Measurements from ENCODE around the gene AIPL1. TPM values are rescaled to one million over a fixed set of nuclear protein-coding genes. Genes with fewer than 3 reads are reported as not detected.

AIPL1 gene
- total and polyA plus RNA-seq, 2 of the 13 experiments (the other 11 are each of a cell fraction or from before 2014, with no cell fraction given) = not detected

DNA sequence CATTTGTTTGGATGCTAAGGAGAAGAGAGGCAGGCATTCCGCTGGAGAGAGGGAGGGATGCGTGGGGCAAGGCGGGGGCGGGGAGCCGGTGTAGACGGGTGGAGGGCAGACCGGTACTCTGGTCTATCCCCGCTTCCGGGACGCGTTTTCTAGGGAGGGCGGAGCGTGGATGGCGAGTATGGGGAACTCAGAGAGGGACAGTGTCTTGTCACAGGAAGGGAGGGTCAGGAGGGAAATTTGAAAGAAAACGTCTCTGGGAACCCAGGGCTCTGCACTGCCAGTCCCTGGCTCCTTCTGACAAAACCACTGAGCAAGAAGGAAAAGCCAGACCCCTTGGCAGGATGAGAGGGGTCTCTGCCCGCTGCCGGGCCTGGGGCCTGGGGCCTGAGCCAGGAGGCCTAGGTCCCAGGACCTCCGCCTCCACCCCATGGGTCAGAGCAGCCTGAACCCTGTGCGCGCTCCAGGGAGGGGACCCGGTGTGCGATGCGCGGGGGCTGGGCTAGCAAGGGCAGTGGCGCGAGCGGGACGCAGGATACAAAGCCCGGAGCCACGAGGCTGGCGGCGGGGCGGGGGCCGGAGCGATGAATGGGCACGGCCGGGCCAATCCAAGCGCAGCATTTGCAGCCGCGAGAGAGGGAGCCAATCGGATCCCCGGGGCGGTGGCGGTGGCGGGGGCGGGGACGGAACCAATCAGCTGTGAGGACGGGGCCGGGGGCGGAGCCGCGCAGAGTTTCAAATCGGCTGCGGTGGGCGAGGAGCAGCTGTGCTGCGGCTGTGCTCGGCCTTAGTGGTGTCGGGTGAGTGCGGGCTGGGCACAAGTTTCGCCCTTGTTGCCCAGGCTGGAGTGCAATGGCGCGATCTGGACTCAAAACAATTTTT, 9.0 kb upstream of the AIPL1 start, which contains the start of gene PIMREG (continued):
- TF ChIP-seq, protein P1, sequence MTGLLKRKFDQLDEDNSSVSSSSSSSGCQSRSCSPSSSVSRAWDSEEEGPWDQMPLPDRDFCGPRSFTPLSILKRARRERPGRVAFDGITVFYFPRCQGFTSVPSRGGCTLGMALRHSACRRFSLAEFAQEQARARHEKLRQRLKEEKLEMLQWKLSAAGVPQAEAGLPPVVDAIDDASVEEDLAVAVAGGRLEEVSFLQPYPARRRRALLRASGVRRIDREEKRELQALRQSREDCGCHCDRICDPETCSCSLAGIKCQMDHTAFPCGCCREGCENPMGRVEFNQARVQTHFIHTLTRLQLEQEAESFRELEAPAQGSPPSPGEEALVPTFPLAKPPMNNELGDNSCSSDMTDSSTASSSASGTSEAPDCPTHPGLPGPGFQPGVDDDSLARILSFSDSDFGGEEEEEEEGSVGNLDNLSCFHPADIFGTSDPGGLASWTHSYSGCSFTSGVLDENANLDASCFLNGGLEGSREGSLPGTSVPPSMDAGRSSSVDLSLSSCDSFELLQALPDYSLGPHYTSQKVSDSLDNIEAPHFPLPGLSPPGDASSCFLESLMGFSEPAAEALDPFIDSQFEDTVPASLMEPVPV (CRISPR knock-in tag; IDR thresholded peaks at IDR 0.05) = peak; percentile 98
- TF ChIP-seq KAT2B (IDR thresholded peaks at IDR 0.05; ENCODE audit: borderline replicate concordance, low read depth, low read length) = no peak
- TF ChIP-seq, protein P2, sequence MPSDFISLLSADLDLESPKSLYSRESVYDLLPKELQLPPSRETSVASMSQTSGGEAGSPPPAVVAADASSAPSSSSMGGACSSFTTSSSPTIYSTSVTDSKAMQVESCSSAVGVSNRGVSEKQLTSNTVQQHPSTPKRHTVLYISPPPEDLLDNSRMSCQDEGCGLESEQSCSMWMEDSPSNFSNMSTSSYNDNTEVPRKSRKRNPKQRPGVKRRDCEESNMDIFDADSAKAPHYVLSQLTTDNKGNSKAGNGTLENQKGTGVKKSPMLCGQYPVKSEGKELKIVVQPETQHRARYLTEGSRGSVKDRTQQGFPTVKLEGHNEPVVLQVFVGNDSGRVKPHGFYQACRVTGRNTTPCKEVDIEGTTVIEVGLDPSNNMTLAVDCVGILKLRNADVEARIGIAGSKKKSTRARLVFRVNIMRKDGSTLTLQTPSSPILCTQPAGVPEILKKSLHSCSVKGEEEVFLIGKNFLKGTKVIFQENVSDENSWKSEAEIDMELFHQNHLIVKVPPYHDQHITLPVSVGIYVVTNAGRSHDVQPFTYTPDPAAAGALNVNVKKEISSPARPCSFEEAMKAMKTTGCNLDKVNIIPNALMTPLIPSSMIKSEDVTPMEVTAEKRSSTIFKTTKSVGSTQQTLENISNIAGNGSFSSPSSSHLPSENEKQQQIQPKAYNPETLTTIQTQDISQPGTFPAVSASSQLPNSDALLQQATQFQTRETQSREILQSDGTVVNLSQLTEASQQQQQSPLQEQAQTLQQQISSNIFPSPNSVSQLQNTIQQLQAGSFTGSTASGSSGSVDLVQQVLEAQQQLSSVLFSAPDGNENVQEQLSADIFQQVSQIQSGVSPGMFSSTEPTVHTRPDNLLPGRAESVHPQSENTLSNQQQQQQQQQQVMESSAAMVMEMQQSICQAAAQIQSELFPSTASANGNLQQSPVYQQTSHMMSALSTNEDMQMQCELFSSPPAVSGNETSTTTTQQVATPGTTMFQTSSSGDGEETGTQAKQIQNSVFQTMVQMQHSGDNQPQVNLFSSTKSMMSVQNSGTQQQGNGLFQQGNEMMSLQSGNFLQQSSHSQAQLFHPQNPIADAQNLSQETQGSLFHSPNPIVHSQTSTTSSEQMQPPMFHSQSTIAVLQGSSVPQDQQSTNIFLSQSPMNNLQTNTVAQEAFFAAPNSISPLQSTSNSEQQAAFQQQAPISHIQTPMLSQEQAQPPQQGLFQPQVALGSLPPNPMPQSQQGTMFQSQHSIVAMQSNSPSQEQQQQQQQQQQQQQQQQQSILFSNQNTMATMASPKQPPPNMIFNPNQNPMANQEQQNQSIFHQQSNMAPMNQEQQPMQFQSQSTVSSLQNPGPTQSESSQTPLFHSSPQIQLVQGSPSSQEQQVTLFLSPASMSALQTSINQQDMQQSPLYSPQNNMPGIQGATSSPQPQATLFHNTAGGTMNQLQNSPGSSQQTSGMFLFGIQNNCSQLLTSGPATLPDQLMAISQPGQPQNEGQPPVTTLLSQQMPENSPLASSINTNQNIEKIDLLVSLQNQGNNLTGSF (CRISPR knock-in tag; IDR thresholded peaks at IDR 0.05) = no peak
- TF ChIP-seq, protein P3, sequence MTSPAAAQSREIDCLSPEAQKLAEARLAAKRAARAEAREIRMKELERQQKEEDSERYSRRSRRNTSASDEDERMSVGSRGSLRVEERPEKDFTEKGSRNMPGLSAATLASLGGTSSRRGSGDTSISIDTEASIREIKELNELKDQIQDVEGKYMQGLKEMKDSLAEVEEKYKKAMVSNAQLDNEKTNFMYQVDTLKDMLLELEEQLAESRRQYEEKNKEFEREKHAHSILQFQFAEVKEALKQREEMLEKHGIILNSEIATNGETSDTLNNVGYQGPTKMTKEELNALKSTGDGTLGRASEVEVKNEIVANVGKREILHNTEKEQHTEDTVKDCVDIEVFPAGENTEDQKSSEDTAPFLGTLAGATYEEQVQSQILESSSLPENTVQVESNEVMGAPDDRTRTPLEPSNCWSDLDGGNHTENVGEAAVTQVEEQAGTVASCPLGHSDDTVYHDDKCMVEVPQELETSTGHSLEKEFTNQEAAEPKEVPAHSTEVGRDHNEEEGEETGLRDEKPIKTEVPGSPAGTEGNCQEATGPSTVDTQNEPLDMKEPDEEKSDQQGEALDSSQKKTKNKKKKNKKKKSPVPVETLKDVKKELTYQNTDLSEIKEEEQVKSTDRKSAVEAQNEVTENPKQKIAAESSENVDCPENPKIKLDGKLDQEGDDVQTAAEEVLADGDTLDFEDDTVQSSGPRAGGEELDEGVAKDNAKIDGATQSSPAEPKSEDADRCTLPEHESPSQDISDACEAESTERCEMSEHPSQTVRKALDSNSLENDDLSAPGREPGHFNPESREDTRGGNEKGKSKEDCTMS (CRISPR knock-in tag; conservative IDR thresholded peaks at IDR 0.05) = no peak
- peak; percentile 75; the same call in 1 of the 2 replicates for TF ChIP-seq MAF1 (CRISPR knock-in tag; IDR thresholded peaks at IDR 0.05; ENCODE audit: borderline replicate concordance)
- TF ChIP-seq CHCHD3 (CRISPR knock-in tag; IDR thresholded peaks at IDR 0.05) = peak; percentile 41; the same call in 1 of the 2 replicates
- TF ChIP-seq, protein P4, sequence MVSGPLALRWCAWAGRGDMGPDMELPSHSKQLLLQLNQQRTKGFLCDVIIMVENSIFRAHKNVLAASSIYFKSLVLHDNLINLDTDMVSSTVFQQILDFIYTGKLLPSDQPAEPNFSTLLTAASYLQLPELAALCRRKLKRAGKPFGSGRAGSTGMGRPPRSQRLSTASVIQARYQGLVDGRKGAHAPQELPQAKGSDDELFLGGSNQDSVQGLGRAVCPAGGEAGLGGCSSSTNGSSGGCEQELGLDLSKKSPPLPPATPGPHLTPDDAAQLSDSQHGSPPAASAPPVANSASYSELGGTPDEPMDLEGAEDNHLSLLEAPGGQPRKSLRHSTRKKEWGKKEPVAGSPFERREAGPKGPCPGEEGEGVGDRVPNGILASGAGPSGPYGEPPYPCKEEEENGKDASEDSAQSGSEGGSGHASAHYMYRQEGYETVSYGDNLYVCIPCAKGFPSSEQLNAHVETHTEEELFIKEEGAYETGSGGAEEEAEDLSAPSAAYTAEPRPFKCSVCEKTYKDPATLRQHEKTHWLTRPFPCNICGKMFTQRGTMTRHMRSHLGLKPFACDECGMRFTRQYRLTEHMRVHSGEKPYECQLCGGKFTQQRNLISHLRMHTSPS (CRISPR knock-in tag; IDR thresholded peaks at IDR 0.05; ENCODE audit: low read depth) = no peak
- TF ChIP-seq KDM4B (CRISPR knock-in tag; IDR thresholded peaks at IDR 0.05) = no peak
- TF ChIP-seq, protein P5, sequence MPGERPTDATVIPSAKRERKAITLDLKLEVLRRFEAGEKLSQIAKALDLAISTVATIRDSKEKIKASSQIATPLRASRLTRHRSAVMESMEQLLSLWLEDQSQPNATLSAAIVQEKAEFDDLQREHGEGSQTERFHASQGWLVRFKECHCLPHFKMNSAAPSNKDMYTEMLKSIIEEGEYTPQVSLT (CRISPR knock-in tag; IDR thresholded peaks at IDR 0.05; ENCODE audit: borderline replicate concordance, low read depth) = no peak
- TF ChIP-seq ZSCAN21 (CRISPR knock-in tag; IDR thresholded peaks at IDR 0.05; ENCODE audit: borderline replicate concordance) = peak; percentile 76; the same call in 1 of the 2 replicates
- TF ChIP-seq NFE2L2 (IDR thresholded peaks at IDR 0.05; ENCODE audit: low read length) = no peak
- peak; percentile 48 for TF ChIP-seq ZNF781 (CRISPR knock-in tag; IDR thresholded peaks at IDR 0.05; ENCODE audit: borderline replicate concordance, not compliant biosample characterization)
